OCI-LY7 (cell line): Measurements from ENCODE around the gene ANKRD62.

ENCODE experiments used
- CTCF ChIP-seq: fragments of 200-600 bp; sonication (generic); conservative IDR thresholded peaks from 2 replicates; pipeline ENCODE4 v1.5.1; 2014; ENCODE audit warnings: mild to moderate bottlenecking, antibody characterized with exemption, low read length, moderate library complexity, mixed read lengths
- EZH2phosphoT487 ChIP-seq: fragments of 200-600 bp; sonication (generic); IDR thresholded peaks from 2 replicates; pipeline ENCODE4 v1.6.1; 2018; ENCODE audit warnings: low read depth, borderline replicate concordance, mild to moderate bottlenecking, mixed run types, antibody characterized with exemption, low read length, moderate library complexity, mixed read lengths

GRCh38 chr18:12106471-12106870 lies 12.8 kb downstream of the ANKRD62 start:
- TF ChIP-seq CTCF (no peak), EZH2phosphoT487 (no peak)
